ENCODE measurements around the gene CNOT1.

DNA sequence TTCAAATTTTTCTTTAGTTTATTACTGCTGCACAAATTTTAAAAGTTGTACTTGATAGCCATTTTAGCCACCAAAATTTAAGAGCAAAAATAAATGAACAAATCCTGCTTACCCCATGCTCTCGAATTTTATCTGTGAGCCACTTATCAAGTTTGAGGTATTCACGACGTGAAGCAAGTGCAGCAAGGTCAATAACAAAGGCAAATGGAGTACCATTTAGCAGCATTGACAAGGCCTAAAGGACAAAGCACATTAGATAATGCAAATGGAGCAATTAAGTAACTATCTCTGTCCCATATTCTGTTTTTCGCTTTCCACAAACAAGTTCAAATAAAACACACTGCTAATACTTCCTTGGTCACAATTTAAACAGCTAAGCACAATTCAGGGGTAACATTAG, 54.7 kb downstream of the CNOT1 start:
- TF ChIP-seq CTCF (conservative IDR thresholded peaks at IDR 0.05 in 1 of 2, IDR thresholded peaks at IDR 0.05 in 1 of 2; ENCODE audit: extremely low read depth in 1 of 2, insufficient read depth in 1 of 2, low read depth in 1 of 2, low read length in 2 of 2) (no peak), EZH2 (IDR thresholded peaks at IDR 0.05; ENCODE audit: borderline replicate concordance, low read length) (no peak)
